CD4-positive, alpha-beta T cell treated with Interleukin-15 for 4 hours (primary cell): Measurements from ENCODE around the gene QPCTL.
"Not testable (repeated sequence)": the region's sequence is repeated elsewhere in the genome, so short reads cannot be mapped to it uniquely, and the experiment has no call there.

ENCODE experiments used
- DNase-seq: peaks from one replicate; pipeline ENCODE4 v3.0.0-alpha.2; 2020; ENCODE audit warnings: low spot score

QPCTL gene

DNA sequence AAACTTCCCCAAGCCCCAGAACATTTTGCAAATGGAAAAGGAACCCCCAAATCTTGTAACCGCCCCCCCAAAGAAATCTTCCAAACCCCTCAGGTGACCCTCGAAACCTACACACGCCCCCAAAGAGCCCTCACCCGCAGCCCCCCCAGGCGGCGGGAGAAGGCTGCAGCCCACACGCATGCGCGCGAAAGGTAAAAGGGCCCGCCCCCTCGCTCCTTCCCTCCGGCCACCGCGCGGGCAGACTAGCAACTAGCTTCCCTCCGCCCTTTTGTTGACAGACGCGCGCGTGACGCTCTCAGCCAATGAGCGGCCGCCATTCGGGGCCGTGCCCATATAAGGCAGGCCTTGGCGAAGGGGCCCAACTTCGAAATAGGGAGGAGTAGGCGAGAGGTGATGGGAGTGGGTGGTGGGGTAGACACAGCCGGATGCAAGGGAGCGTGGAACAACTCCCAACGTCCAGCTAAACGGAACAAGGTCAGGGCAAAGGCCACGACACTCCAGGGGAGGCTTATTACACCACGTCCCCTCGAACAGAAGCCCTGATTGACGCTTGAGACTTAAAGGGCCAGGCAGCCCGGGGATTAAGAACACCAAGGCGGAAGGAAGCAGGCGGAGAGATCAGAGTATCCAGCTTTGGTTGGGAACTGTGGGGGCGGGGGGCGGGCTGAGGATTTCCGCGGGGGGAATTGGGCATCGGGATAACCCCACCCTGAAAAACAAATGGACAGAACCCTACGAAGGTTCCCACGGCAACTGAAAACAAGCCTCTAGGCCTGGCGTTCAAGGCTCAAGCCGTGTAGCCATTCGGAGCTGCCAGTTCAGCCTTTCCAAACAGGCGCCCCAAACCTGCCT, 24.9 kb downstream of the QPCTL start:
- peak; percentile 99 for DNase-seq

DNA sequence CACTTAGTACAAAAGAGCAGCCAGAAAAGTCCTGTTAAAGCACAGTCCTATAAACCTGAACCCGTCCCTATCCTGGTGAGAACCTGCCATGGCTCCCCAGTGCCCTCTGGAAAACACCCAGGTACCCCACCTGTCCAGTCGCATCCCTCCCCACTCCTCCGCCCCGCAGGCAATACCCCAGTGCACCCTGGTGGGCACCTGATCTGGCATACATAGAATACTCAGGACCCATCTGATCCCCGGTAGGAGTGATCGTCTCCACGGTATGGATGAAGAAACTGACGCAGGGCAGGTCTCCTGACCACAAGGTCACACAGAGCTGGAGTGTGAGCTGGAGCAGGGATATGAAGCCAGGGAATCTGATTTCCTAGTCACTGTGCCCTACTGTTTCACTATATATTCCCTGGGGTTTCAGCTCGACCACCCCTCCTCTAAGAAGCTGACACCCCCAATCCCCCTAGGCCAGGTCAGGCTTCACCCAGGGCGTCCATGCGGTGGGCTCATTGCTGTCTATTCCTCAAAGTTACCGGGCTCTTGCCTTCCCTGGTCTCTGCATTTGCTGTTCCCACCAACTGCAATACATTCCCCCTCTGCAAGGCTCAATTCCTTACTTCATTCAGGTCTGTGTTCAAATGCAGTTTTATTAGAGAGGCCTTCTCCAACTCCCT, 25.7 kb downstream of the QPCTL start:
- DNase-seq: no peak

- not testable (repeated sequence) for DNase-seq
These were observed 27.6 kb downstream of the QPCTL start for GRCh38 chr19:45720065-45720464.

GRCh38 chr19:45728683-45729082, 36.2 kb downstream of the QPCTL start:
- not testable (repeated sequence) for DNase-seq

GRCh38 chr19:45729800-45730290, 37.4 kb downstream of the QPCTL start:
- DNase-seq: no peak

- DNase-seq: peak; percentile 95
These were observed 38.2 kb downstream of the QPCTL start, which contains the start of gene FBXO46 for GRCh38 chr19:45730368-45731288. Gene FBXO46, minus strand, starts transcription at chr19:45730896. Its CDS starts 17,401 bp downstream, at chr19:45713495.

DNA sequence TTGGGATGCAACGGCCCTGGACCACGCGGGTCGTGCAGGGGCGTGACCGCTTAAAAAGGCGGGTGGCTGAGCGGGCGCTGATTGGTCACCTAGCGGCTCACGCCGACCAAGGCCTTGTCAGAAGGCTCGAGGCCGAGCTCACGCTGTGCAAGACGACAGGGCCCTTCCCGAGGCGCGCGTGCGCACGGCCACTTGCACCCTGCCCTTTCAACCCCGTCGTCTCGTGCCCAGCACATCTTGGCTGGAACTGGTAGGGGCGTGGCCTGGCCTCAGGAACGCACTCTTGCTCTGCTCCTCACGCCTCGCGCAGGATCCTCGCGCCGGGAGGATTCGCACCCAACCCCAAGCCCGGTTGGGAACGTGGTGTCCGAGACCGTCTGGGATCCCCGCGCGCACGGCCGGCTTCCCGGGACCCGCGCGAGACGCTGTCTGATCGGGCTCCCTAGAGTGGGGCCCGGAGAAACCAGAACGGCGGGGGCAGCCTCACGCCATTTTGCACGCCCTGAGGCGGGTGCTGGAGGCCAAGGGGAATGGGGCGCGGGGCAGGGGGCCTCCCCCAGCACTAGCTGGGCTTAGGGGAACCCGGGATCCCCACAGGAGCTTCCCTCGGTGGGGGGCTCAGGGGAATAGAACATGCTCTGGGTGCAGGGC, 40.8 kb downstream of the QPCTL start, which contains the start of gene MEIOSIN:
Gene MEIOSIN (plus strand): TSS at position 280 of the 651 bp plus-strand sequence. CDS start 1,938 bp downstream, outside the sequence.
- no peak for DNase-seq

GRCh38 chr19:45739498-45740439, 47.3 kb downstream of the QPCTL start:
- no peak for DNase-seq

DNA sequence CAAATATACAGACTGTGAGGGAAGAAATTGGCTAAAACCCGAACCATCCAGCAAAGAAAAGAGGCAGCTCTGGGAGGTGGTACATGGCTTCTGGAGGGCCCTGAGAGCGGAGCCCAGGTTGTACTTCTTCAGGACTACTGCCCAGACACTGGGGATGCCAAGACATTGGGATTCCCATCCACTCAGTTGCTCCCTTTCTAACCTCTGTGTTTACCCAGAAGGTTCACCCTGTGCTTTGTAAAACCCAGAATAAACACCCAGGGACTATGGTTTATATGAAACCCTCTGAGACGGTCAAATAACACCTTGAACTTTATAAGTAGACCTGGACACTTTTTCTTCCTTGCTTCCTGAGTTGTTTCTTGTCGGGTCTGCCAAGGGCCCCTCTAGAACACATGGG, 50.5 kb downstream of the QPCTL start:
- DNase-seq: no peak

DNA sequence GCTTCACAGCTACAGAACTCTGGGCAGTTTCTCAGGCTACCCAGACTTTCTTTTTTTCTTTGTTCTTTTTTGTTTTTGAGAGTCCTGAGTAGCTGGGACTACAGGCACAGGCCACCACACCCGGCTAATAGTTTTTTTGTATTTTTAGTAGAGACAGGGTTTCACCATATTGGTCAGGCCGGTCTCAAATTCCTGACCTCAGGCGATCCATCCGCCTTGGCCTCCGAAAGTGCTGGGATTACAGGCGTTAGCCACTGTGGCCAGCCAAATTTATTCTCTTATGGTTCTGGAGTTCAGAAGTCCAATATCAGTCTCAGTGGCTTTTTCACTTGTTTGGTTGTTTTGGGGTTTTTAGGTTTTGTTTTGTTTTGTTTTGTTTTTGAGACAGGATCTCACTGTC, 53.1 kb downstream of the QPCTL start:
- DNase-seq: no peak

DNA sequence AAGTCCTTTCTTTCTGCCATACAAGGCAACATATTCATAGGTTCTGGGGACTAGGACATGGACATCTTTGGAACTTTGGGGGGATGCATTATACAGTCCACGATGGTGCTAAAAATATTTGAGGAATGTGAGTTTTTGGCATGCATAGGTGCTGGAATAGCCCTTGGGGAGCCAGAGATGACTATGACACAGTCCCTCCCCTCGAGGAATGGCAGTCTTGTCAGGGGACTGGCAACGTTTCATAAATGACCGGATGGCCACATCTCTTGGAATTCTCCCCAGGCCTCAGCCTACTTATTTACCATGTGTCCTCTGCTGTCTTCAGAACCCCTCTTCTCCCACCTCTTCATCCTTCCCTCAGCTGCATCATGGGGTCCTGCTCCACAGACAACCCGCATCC, 54.4 kb downstream of the QPCTL start:
- no peak for DNase-seq

- no peak for DNase-seq
These were observed 55.0 kb downstream of the QPCTL start for GRCh38 chr19:45747513-45747912.

- DNase-seq: not testable (repeated sequence)
These were observed 59.0 kb downstream of the QPCTL start for GRCh38 chr19:45751483-45751882.

DNA sequence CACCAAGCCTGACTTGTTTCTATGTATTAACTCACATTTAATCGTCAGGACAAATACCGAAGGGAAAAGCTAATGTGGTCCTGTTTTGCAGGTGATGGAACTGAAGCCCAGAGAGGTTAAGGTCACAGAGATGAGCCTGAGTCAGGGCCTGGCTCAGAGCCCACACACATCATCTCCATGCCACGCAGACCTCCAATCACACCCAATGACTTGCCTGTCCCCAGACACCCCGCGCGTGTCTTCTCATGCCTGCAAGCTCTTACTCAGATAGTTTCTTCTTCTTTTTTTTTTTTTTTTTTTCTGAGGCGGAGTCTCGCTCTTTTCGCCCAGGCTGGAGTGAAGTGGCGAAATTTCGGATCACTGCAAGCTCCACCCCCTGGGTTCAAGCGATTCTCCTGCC, 60.2 kb downstream of the QPCTL start:
- no peak for DNase-seq

DNA sequence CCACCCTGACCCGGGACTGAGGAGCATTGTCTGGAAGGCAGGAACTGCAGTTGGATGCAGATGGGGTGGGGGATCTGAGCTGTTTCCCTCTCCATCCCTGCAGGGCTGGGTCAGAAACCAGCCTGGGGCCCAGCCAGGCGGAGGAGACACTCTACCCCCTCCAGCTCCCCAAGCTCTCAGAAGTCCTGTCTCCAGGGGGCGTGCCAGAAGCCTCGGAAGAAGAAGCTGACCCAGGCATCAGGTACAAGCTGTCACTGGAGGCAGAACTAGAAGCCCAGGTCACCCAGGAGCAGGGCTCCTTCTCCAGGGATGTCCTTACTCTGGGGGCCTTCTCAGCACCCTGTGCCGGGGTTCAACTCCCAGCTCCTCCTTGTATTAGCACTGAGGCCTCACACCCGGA, 61.1 kb downstream of the QPCTL start:
- no peak for DNase-seq
